Measurements from ENCODE around the gene WAS.

DNA sequence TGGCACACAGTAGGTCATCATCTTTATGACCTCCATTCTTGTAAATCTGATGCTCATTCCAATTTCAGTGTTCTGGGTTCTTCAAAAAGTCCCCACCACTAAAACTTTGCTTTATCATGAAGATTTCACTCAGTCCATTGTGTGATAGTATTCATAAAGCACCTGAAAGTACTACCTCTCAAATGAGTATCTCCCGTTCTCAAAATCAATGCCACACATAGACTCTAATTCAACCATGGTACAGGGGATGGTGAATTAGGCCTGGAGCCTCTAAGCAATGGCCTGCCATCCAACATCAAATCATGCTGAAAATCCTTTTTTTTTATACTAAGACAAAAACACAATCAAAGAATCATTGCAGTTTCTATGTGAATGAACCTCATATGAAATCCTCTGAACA lies 19.4 kb upstream of the WAS start:
- no peak for TF ChIP-seq POLR2AphosphoS5 (IDR thresholded peaks at IDR 0.05; ENCODE audit: low read depth, low read length)
- no peak for TF ChIP-seq POLR2A (IDR thresholded peaks at IDR 0.05; ENCODE audit: low read depth, low read length)
